HUES48 (cell line): ENCODE measurements around the gene UCHL3.
A peak's percentile ranks its signal among the peaks of the same experiment; 100 is the strongest.

Source experiments
- H3K27ac ChIP-seq: one replicate; pipeline ENCODE4 v1.7.0; 2013; ENCODE audit warnings: low read depth, low read length, inconsistent platforms
- H3K27me3 ChIP-seq: 2 replicates; pipeline ENCODE4 v1.6.1; 2013; ENCODE audit warnings: mild to moderate bottlenecking, low read length; ENCODE audit not compliant: control insufficient read depth, insufficient read depth
- H3K36me3 ChIP-seq: 2 replicates; pipeline ENCODE4 v1.6.1; 2013; ENCODE audit warnings: low read length; ENCODE audit not compliant: control insufficient read depth, insufficient read depth
- H3K4me1 ChIP-seq: 2 replicates; pipeline ENCODE4 v1.6.1; 2013; ENCODE audit warnings: mild to moderate bottlenecking, low read length; ENCODE audit not compliant: control insufficient read depth, insufficient read depth
- H3K4me3 ChIP-seq: 2 replicates; pipeline ENCODE4 v1.5.1; 2013; ENCODE audit warnings: mild to moderate bottlenecking, low read depth, low read length
- H3K9ac ChIP-seq: 2 replicates; pipeline ENCODE4 v1.6.1; 2013; ENCODE audit warnings: mild to moderate bottlenecking, low read depth, low read length, moderate library complexity
- H3K9me3 ChIP-seq: 2 replicates; pipeline ENCODE4 v1.6.1; 2013; ENCODE audit warnings: low read length; ENCODE audit not compliant: control insufficient read depth, insufficient read depth

UCHL3 gene

GRCh38 chr13:75549262-75550158, at the start of gene UCHL3:
Gene UCHL3 (plus strand): TSS chr13:75549791. CDS start chr13:75549821, 30 bp downstream.
- H3K9ac ChIP-seq = peak within 1 kb of the TSS; percentile 99
- no peaks in the 10 kb centered on the region; the same call in 1 of the 2 replicates for H3K27me3 ChIP-seq
- peaks cover 5% of the 10 kb centered on the region; the same call in 1 of the 2 replicates for H3K4me1 ChIP-seq
- 0 out of 2 replicates have a peak, but pooled peaks cover 10% of the 10 kb centered on the region for H3K36me3 ChIP-seq
- H3K4me3 ChIP-seq = peak within 1 kb of the TSS; percentile 97
- no peaks in the 10 kb centered on the region for H3K9me3 ChIP-seq
- H3K27ac ChIP-seq = peak within 1 kb of the TSS; percentile 90

- Histone ChIP-seq H3K36me3 (no peaks in the 10 kb centered on the region), H3K9ac (no peak overlapping the region), H3K27ac (no peak overlapping the region), H3K27me3 (no peaks in the 10 kb centered on the region), H3K9me3 (no peaks in the 10 kb centered on the region), H3K4me1 (no peaks in the 10 kb centered on the region), H3K4me3 (no peak overlapping the region)
Measured at GRCh38 chr13:75505327-75505726, 44.3 kb upstream of the UCHL3 start.

GRCh38 chr13:75506018-75506417, 43.6 kb upstream of the UCHL3 start:
- Histone ChIP-seq H3K36me3 (no peaks in the 10 kb centered on the region), H3K27ac (no peak overlapping the region), H3K4me3 (no peak overlapping the region), H3K9ac (no peak overlapping the region), H3K4me1 (no peaks in the 10 kb centered on the region), H3K27me3 (no peaks in the 10 kb centered on the region), H3K9me3 (no peaks in the 10 kb centered on the region)

- Histone ChIP-seq H3K36me3 (no peaks in the 10 kb centered on the region), H3K27ac (no peak overlapping the region), H3K9ac (no peak overlapping the region), H3K4me1 (no peaks in the 10 kb centered on the region), H3K9me3 (no peaks in the 10 kb centered on the region), H3K27me3 (no peaks in the 10 kb centered on the region), H3K4me3 (no peak overlapping the region)
Measured at GRCh38 chr13:75507027-75508001, 42.3 kb upstream of the UCHL3 start.

- no peak overlapping the region for H3K4me3 ChIP-seq
- H3K4me1 ChIP-seq = no peaks in the 10 kb centered on the region
- no peaks in the 10 kb centered on the region for H3K36me3 ChIP-seq
- no peaks in the 10 kb centered on the region for H3K27me3 ChIP-seq
- H3K27ac ChIP-seq = no peak overlapping the region
- no peak overlapping the region for H3K9ac ChIP-seq
- no peaks in the 10 kb centered on the region for H3K9me3 ChIP-seq
Measured at GRCh38 chr13:75508002-75508548, 41.5 kb upstream of the UCHL3 start.

GRCh38 chr13:75511051-75511625, 38.5 kb upstream of the UCHL3 start:
- Histone ChIP-seq H3K27me3 (no peaks in the 10 kb centered on the region), H3K9ac (no peak overlapping the region), H3K4me1 (no peaks in the 10 kb centered on the region), H3K36me3 (no peaks in the 10 kb centered on the region), H3K27ac (no peak overlapping the region), H3K9me3 (no peaks in the 10 kb centered on the region), H3K4me3 (no peak overlapping the region)

- Histone ChIP-seq H3K27ac (no peak overlapping the region), H3K9ac (no peak overlapping the region), H3K4me1 (no peaks in the 10 kb centered on the region), H3K4me3 (no peak overlapping the region), H3K36me3 (no peaks in the 10 kb centered on the region), H3K9me3 (no peaks in the 10 kb centered on the region), H3K27me3 (no peaks in the 10 kb centered on the region)
Measured at GRCh38 chr13:75512253-75512652, 37.3 kb upstream of the UCHL3 start.

GRCh38 chr13:75513271-75513670, 36.3 kb upstream of the UCHL3 start:
- H3K9ac ChIP-seq = no peak overlapping the region
- no peaks in the 10 kb centered on the region for H3K4me1 ChIP-seq
- H3K4me3 ChIP-seq = no peak overlapping the region

GRCh38 chr13:75514080-75514995, 35.3 kb upstream of the UCHL3 start:
- H3K4me1 ChIP-seq = no peaks in the 10 kb centered on the region
- no peak overlapping the region for H3K9ac ChIP-seq
- H3K9me3 ChIP-seq = peaks cover 5% of the 10 kb centered on the region; the same call in 1 of the 2 replicates
- no peak overlapping the region for H3K27ac ChIP-seq
- no peaks in the 10 kb centered on the region for H3K36me3 ChIP-seq
- no peaks in the 10 kb centered on the region for H3K27me3 ChIP-seq
- H3K4me3 ChIP-seq = no peak overlapping the region

More at GRCh38 chr13:75513271-75513670, 36.3 kb upstream of the UCHL3 start:
- Histone ChIP-seq H3K36me3 (no peaks in the 10 kb centered on the region), H3K27ac (no peak overlapping the region), H3K27me3 (no peaks in the 10 kb centered on the region), H3K9me3 (peaks cover 3% of the 10 kb centered on the region; the same call in 1 of the 2 replicates)
